IMR-90 (cell line): ENCODE data around the gene TGFB1. TPM values are rescaled to one million over a fixed set of nuclear protein-coding genes. Genes with fewer than 3 reads are reported as not detected.
A peak's percentile ranks its signal among the peaks of the same experiment; 100 is the strongest.

ENCODE experiments used
- ATAC-seq: fragments of 200-7000 bp; cut with Tn5 transposase; 2 replicates; pipeline ENCODE4 v1.9.1; 2020; ENCODE audit warnings: low read depth, mild to moderate bottlenecking, moderate library complexity
- BruUV-seq: library from RNA; stranded (reverse); fragments of 400-500 nt; replicated peaks from 2 replicates; lab custom pipeline; 2021; lab: Mats Ljungman, UMichigan
- CTCF ChIA-PET: fragments of 300-600 bp; formaldehyde crosslinking; extraction: SDS; loops from one replicate; lab custom pipeline; 2021; ENCODE audit warnings: antibody characterized with exemption; lab: Yijun Ruan, JAX
- POLR2A ChIA-PET: fragments of 300-600 bp; sonication (Branson Sonifier 250); formaldehyde crosslinking; loops from one replicate; lab custom pipeline; 2022; ENCODE audit warnings: antibody characterized with exemption; ENCODE audit not compliant: unreplicated experiment; lab: Charles Lee
- DNase-seq: peaks from one replicate; pipeline ENCODE4 v3.0.0; 2013
- H2AFZ ChIP-seq: replicated peaks from 2 replicates; pipeline ENCODE3; 2013; ENCODE audit warnings: low read length, mild to moderate bottlenecking; ENCODE audit not compliant: poor library complexity
- H2AK5ac ChIP-seq: 2 replicates; pipeline ENCODE4 v1.6.1; 2013; ENCODE audit warnings: low read depth, low read length, inconsistent platforms
- H2AK9ac ChIP-seq: replicated peaks from 2 replicates; pipeline ENCODE3; 2013; ENCODE audit warnings: mild to moderate bottlenecking, low read depth, low read length, moderate library complexity; ENCODE audit not compliant: poor library complexity
- H2BK120ac ChIP-seq: 2 replicates; pipeline ENCODE4 v1.6.1; 2013; ENCODE audit warnings: low read depth, low read length, inconsistent platforms
- H2BK15ac ChIP-seq: 3 replicates; pipeline ENCODE4 v1.6.1; 2013; ENCODE audit warnings: low read depth, low read length, inconsistent platforms
- H2BK20ac ChIP-seq: 2 replicates; pipeline ENCODE4 v1.6.1; 2013; ENCODE audit warnings: low read depth, mild to moderate bottlenecking, inconsistent platforms, low read length, moderate library complexity
- H2BK5ac ChIP-seq: 2 replicates; pipeline ENCODE4 v1.6.1; 2013; ENCODE audit warnings: mild to moderate bottlenecking, low read depth, low read length, inconsistent platforms; ENCODE audit not compliant: poor library complexity, severe bottlenecking
- H3K14ac ChIP-seq: replicated peaks from 2 replicates; pipeline ENCODE4 v1.6.1; 2013; ENCODE audit warnings: low read depth, low read length, inconsistent platforms
- H3K18ac ChIP-seq: 2 replicates; pipeline ENCODE4 v1.6.1; 2013; ENCODE audit warnings: low read depth, low read length, control low read depth
- H3K23ac ChIP-seq: 2 replicates; pipeline ENCODE4 v1.6.1; 2013; ENCODE audit warnings: low read depth, low read length, inconsistent platforms
- H3K27ac ChIP-seq: 2 replicates; pipeline ENCODE4 v1.5.1; 2013; ENCODE audit warnings: mild to moderate bottlenecking, control low read depth, low read length; ENCODE audit not compliant: insufficient read depth
- H3K27me3 ChIP-seq: 2 replicates; pipeline ENCODE4 v1.6.1; 2013; ENCODE audit warnings: low read length; ENCODE audit not compliant: control insufficient read depth, insufficient read depth
- H3K36me3 ChIP-seq: 2 replicates; pipeline ENCODE4 v1.6.1; 2013; ENCODE audit warnings: low read length, mixed read lengths; ENCODE audit not compliant: control insufficient read depth, insufficient read depth
- H3K4ac ChIP-seq: 2 replicates; pipeline ENCODE4 v1.6.1; 2013; ENCODE audit warnings: low read depth, low read length, inconsistent platforms
- H3K4me1 ChIP-seq: 2 replicates; pipeline ENCODE4 v1.6.1; 2013; ENCODE audit warnings: low read length, mixed read lengths; ENCODE audit not compliant: control insufficient read depth, insufficient read depth
- H3K4me2 ChIP-seq: 2 replicates; pipeline ENCODE4 v1.6.1; 2013; ENCODE audit warnings: low read depth, mild to moderate bottlenecking, control low read depth, low read length, moderate library complexity
- H3K4me3 ChIP-seq: 2 replicates; pipeline ENCODE4 v1.5.1; 2013; ENCODE audit warnings: low read depth, mild to moderate bottlenecking, control low read depth, low read length, moderate library complexity; ENCODE audit not compliant: insufficient read depth
- H3K56ac ChIP-seq: 2 replicates; pipeline ENCODE4 v1.6.1; 2013; ENCODE audit warnings: low read length, inconsistent platforms; ENCODE audit not compliant: insufficient read depth; ENCODE audit errors: extremely low read depth
- H3K79me1 ChIP-seq, 2 experiments: 2 replicates each; pipeline ENCODE4 v1.6.1; 2013; ENCODE audit warnings: low read length in 2 of 2, inconsistent platforms in 1 of 2, low read depth in 1 of 2
- H3K9ac ChIP-seq: 2 replicates; pipeline ENCODE4 v1.6.1; 2013; ENCODE audit warnings: low read depth, low read length, control low read depth
- H3K9me1 ChIP-seq: 2 replicates; pipeline ENCODE4 v1.6.1; 2013; ENCODE audit warnings: low read length, inconsistent platforms; ENCODE audit not compliant: insufficient read depth
- H3K9me3 ChIP-seq: 2 replicates; pipeline ENCODE4 v1.6.1; 2013; ENCODE audit warnings: low read length; ENCODE audit not compliant: control insufficient read depth, insufficient read depth
- H4K20me1 ChIP-seq: 2 replicates; pipeline ENCODE4 v1.6.1; 2013; ENCODE audit warnings: low read length, inconsistent platforms; ENCODE audit not compliant: insufficient read depth
- H4K5ac ChIP-seq: 2 replicates; pipeline ENCODE4 v1.6.1; 2013; ENCODE audit warnings: mild to moderate bottlenecking, low read depth, low read length, control low read depth
- H4K8ac ChIP-seq, 2 experiments: 2 replicates each; pipeline ENCODE4 v1.6.1; 2013; ENCODE audit warnings: low read depth in 2 of 2, low read length in 2 of 2, control low read depth in 1 of 2, inconsistent platforms in 1 of 2
- H4K91ac ChIP-seq: 2 replicates; pipeline ENCODE4 v1.6.1; 2013; ENCODE audit warnings: low read depth, low read length, inconsistent platforms; ENCODE audit not compliant: insufficient read depth
- CEBPB ChIP-seq: IDR thresholded peaks from 2 replicates; pipeline ENCODE4 v1.6.1; 2012; ENCODE audit warnings: low read depth, low read length, improper control_type of control experiment
- CTCF ChIP-seq: conservative IDR thresholded peaks from 2 replicates; pipeline ENCODE4 v1.5.1; 2012; ENCODE audit warnings: mild to moderate bottlenecking, low read depth, low read length, improper control_type of control experiment
- MAFK ChIP-seq: IDR thresholded peaks from 2 replicates; pipeline ENCODE4 v1.6.1; 2012; ENCODE audit warnings: low read depth, low read length, improper control_type of control experiment
- MAZ ChIP-seq: IDR thresholded peaks from 2 replicates; pipeline ENCODE4 v1.6.1; 2012; ENCODE audit warnings: low read depth, mild to moderate bottlenecking, low read length, improper control_type of control experiment, moderate library complexity, borderline replicate concordance
- MXI1 ChIP-seq: IDR thresholded peaks from 2 replicates; pipeline ENCODE4 v1.6.1; 2012; ENCODE audit warnings: low read depth, mild to moderate bottlenecking, low read length, moderate library complexity, borderline replicate concordance
- RAD21 ChIP-seq: IDR thresholded peaks from 2 replicates; pipeline ENCODE4 v1.6.1; 2012; ENCODE audit warnings: low read length, improper control_type of control experiment
- RCOR1 ChIP-seq: IDR thresholded peaks from 2 replicates; pipeline ENCODE4 v1.6.1; 2012; ENCODE audit warnings: mild to moderate bottlenecking, low read length, improper control_type of control experiment; ENCODE audit not compliant: insufficient replicate concordance
- RFX5 ChIP-seq: IDR thresholded peaks from 2 replicates; pipeline ENCODE4 v1.8.0; 2012; ENCODE audit warnings: low read depth, mild to moderate bottlenecking, low read length, moderate library complexity
- WGBS, 2 experiments: methylation state at CpG; one replicate each; pipeline versions ENCODE4 v1.1.5 to v1.1.7; 2013; ENCODE audit warnings: missing lambda C conversion rate in 2 of 2; ENCODE audit not compliant: insufficient read length in 1 of 2; ENCODE audit errors: extremely low coverage in 2 of 2; 5-methylcytosine and 5-hydroxymethylcytosine counted together
- dilution Hi-C: fragments of 300-500 bp; cut with HindIII; formaldehyde crosslinking; loops from one replicate; pipeline ENCODE4 v1.14.3; 2018; ENCODE audit warnings: low sequenced_read_pairs; ENCODE audit not compliant: unreplicated experiment
- in situ Hi-C: fragments of 300-500 bp; cut with MboI; formaldehyde crosslinking; loops from 3 replicates; pipeline ENCODE4 v1.14.3; 2019; ENCODE audit warnings: low sequenced_read_pairs, inconsistent platforms, mixed read lengths
- intact Hi-C: fragments of 100-400 bp; cut with micrococcal nuclease; formaldehyde crosslinking; loops from 2 replicates; pipeline ENCODE4 v1.10.0; 2022
- polyA plus RNA-seq, 3 experiments: library from polyadenylated mRNA; depleted of rRNA; stranded (reverse); fragments of >200 nt; gene quantifications; 2 replicates each; pipeline ENCODE4 v1.2.3, GENCODE V29; 2012; ENCODE audit warnings: low replicate concordance in 1 of 3
- total RNA-seq: library from RNA; depleted of rRNA; stranded (reverse); fragments of >200 nt; gene quantifications from 2 replicates; pipeline ENCODE4 v1.2.3, GENCODE V29; 2012

TGFB1 gene
- total and polyA plus RNA-seq, 2 of the 4 experiments (the other 2 are of a cell fraction), result 3.2 to 26.7 TPM

GRCh38 chr19:41366089-41366488 lies 12.4 kb upstream of the TGFB1 start:
- Histone ChIP-seq H3K14ac (0 out of 2 replicates have a peak overlapping the region, but pooled peaks have one; percentile 7), H2BK20ac (peak overlapping the region; percentile 5; the same call in 1 of the 2 replicates), H2AK9ac (peak overlapping the region; percentile 52), H4K5ac (peak overlapping the region; percentile 27; the same call in 1 of the 2 replicates), H2BK5ac (peak overlapping the region; percentile 4), H3K18ac (no peak overlapping the region), H3K4me1 (peaks cover 15% of the 10 kb centered on the region), H4K8ac (peak overlapping the region in 1 of 2 experiments; percentile 30; a peak in 2 of 4 replicates), H3K9me3 (no peaks in the 10 kb centered on the region), H3K4ac (peak overlapping the region; percentile 68), H3K9me1 (peaks cover 10% of the 10 kb centered on the region; the same call in 1 of the 2 replicates), H3K79me1 (peaks cover 30 to 51% of the 10 kb centered on the region in 2 experiments), H4K20me1 (no peaks in the 10 kb centered on the region), H3K4me2 (no peak overlapping the region), H2AFZ (no peak overlapping the region), H3K27ac (peak overlapping the region; percentile 6; the same call in 1 of the 2 replicates), H2BK120ac (peak overlapping the region; percentile 56; the same call in 1 of the 2 replicates), H3K23ac (no peak overlapping the region), H3K27me3 (no peaks in the 10 kb centered on the region), H4K91ac (peak overlapping the region; percentile 68), H3K9ac (no peak overlapping the region), H3K4me3 (no peak overlapping the region), H2BK15ac (peak overlapping the region; percentile 31; the same call in 2 of the 3 replicates), H3K56ac (no peak overlapping the region), H3K36me3 (no peaks in the 10 kb centered on the region), H2AK5ac (peak overlapping the region; percentile 70)
- BruUV-seq, result no TSS peak
- dilution Hi-C loops (no loop called here), in situ Hi-C loops (no loop called here), intact Hi-C loops (no loop called here)
- ChIA-PET POLR2A (interaction anchor here (0.6 to 0.7 kb wide), 3 partner anchors 48 to 257 kb away, joined by 3 to 13 read pairs (median 4); no protein-coding TSS in a partner anchor), CTCF (no interaction called here)
- no peak for ATAC-seq
- no peak for TF ChIP-seq MAFK
- TF ChIP-seq RAD21, result no peak
- no peak for TF ChIP-seq CEBPB
- no peak for TF ChIP-seq MAZ
- no peak for TF ChIP-seq RFX5
- TF ChIP-seq MXI1, result no peak
- TF ChIP-seq CTCF, result 0 out of 2 replicates have a peak, but pooled peaks have one; percentile 12
- TF ChIP-seq RCOR1, result no peak
- 100% methylated on average over 1 of the region's 1 CpG; no CpG with 5 or more reads in 1 of the 2 experiments for WGBS, 2 experiments
- DNase-seq, result no peak
